Loucy (cell line): ENCODE results near the gene ATXN2.
"Not testable (repeated sequence)": the region's sequence is repeated elsewhere in the genome, so short reads cannot be mapped to it uniquely, and the experiment has no call there.

ENCODE experiments used
- H2AFZ ChIP-seq: fragments of 200-600 bp; sonication (generic); 2 replicates; pipeline ENCODE4 v1.6.0; 2016; ENCODE audit warnings: antibody characterized with exemption, mild to moderate bottlenecking, low read length, moderate library complexity
- H3F3A ChIP-seq: fragments of 200-600 bp; 2 replicates; pipeline ENCODE4 v1.6.0; 2016; ENCODE audit warnings: antibody characterized with exemption, low read depth, mild to moderate bottlenecking
- H3K27me3 ChIP-seq: fragments of 200-600 bp; sonication (generic); 2 replicates; pipeline ENCODE4 v1.6.1; 2014; ENCODE audit warnings: low read length, mild to moderate bottlenecking; ENCODE audit not compliant: insufficient read depth, poor library complexity, severe bottlenecking
- H3K36me3 ChIP-seq: fragments of 200-600 bp; sonication (generic); 2 replicates; pipeline ENCODE4 v1.6.1; 2016; ENCODE audit warnings: low read length; ENCODE audit not compliant: insufficient read depth
- H3K4me1 ChIP-seq: fragments of 200-600 bp; sonication (generic); 2 replicates; pipeline ENCODE4 v1.5.1; 2014; ENCODE audit warnings: low read length, mild to moderate bottlenecking; ENCODE audit not compliant: insufficient read depth, poor library complexity, severe bottlenecking
- H3K4me2 ChIP-seq: fragments of 200-600 bp; sonication (generic); 2 replicates; pipeline ENCODE4 v1.6.0; 2014; ENCODE audit warnings: antibody characterized with exemption, low read length, low read depth, mild to moderate bottlenecking; ENCODE audit not compliant: poor library complexity, severe bottlenecking
- H3K4me3 ChIP-seq: fragments of 200-600 bp; sonication (generic); 2 replicates; pipeline ENCODE4 v1.5.1; 2014; ENCODE audit warnings: low read length, mild to moderate bottlenecking, mixed read lengths; ENCODE audit not compliant: poor library complexity, severe bottlenecking
- H3K79me2 ChIP-seq: fragments of 200-600 bp; sonication (generic); 2 replicates; pipeline ENCODE4 v1.6.1; 2014; ENCODE audit warnings: low read length; ENCODE audit not compliant: insufficient read depth
- H3K9ac ChIP-seq: fragments of 200-600 bp; sonication (generic); 2 replicates; pipeline ENCODE4 v1.6.0; 2014; ENCODE audit warnings: mild to moderate bottlenecking, low read depth, low read length, moderate library complexity; ENCODE audit not compliant: poor library complexity, severe bottlenecking
- H3K9me2 ChIP-seq: fragments of 200-600 bp; sonication (generic); replicated peaks from 2 replicates; pipeline ENCODE4 v1.6.1; 2016; ENCODE audit warnings: low read depth, low read length, mixed read lengths
- H3K9me3 ChIP-seq: fragments of 200-600 bp; sonication (generic); 2 replicates; pipeline ENCODE4 v1.6.1; 2014; ENCODE audit warnings: mild to moderate bottlenecking, antibody characterized with exemption, low read length, low read depth; ENCODE audit not compliant: insufficient read depth
- H4K20me1 ChIP-seq: fragments of 200-600 bp; sonication (generic); 2 replicates; pipeline ENCODE4 v1.6.0; 2014; ENCODE audit warnings: antibody characterized with exemption, low read length, mild to moderate bottlenecking; ENCODE audit not compliant: insufficient read depth, poor library complexity, severe bottlenecking
- EZH2phosphoT487 ChIP-seq: fragments of 200-600 bp; IDR thresholded peaks from 2 replicates; pipeline ENCODE4 v1.6.1; 2018; ENCODE audit warnings: antibody characterized with exemption, mild to moderate bottlenecking, moderate library complexity, borderline replicate concordance
- TF ChIP-seq, protein P1 (sequence below): fragments of 200-600 bp; sonication (generic); conservative IDR thresholded peaks from 2 replicates; pipeline ENCODE4 v1.5.1; 2014; ENCODE audit warnings: mild to moderate bottlenecking, antibody characterized with exemption, low read length

The ATXN2 gene

DNA sequence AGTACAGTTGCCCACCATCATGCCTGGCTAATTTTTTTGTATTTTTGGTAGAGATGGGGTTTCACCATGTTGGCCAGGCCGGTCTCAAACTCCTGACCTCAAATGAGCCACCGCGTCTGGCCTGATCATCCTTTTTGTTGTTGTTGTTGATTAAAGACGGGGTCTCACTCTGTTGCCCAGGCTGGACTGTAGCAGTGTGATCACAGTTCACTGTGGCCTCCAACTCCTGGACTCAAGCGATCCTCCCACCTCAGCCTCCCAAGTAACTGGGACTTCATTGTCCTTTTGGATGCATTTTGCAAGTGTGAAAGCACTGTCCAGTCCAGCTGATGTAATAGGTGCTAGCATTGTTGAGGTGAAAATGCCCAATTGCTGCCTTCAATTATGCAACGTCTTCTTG, 27.1 kb upstream of the ATXN2 start:
- Histone ChIP-seq H3K36me3 (no peaks in the 10 kb centered on the region), H3K9me3 (no peaks in the 10 kb centered on the region), H3K79me2 (no peaks in the 10 kb centered on the region), H3K4me1 (no peaks in the 10 kb centered on the region), H3K4me3 (no peak overlapping the region), H3F3A (no peaks in the 10 kb centered on the region), H3K4me2 (no peak overlapping the region), H2AFZ (no peak overlapping the region), H4K20me1 (no peaks in the 10 kb centered on the region), H3K27me3 (no peaks in the 10 kb centered on the region), H3K9ac (no peak overlapping the region), H3K9me2 (no peaks in the 10 kb centered on the region)
- TF ChIP-seq, protein P1, sequence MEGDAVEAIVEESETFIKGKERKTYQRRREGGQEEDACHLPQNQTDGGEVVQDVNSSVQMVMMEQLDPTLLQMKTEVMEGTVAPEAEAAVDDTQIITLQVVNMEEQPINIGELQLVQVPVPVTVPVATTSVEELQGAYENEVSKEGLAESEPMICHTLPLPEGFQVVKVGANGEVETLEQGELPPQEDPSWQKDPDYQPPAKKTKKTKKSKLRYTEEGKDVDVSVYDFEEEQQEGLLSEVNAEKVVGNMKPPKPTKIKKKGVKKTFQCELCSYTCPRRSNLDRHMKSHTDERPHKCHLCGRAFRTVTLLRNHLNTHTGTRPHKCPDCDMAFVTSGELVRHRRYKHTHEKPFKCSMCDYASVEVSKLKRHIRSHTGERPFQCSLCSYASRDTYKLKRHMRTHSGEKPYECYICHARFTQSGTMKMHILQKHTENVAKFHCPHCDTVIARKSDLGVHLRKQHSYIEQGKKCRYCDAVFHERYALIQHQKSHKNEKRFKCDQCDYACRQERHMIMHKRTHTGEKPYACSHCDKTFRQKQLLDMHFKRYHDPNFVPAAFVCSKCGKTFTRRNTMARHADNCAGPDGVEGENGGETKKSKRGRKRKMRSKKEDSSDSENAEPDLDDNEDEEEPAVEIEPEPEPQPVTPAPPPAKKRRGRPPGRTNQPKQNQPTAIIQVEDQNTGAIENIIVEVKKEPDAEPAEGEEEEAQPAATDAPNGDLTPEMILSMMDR = no peak
- no peak for TF ChIP-seq EZH2phosphoT487

DNA sequence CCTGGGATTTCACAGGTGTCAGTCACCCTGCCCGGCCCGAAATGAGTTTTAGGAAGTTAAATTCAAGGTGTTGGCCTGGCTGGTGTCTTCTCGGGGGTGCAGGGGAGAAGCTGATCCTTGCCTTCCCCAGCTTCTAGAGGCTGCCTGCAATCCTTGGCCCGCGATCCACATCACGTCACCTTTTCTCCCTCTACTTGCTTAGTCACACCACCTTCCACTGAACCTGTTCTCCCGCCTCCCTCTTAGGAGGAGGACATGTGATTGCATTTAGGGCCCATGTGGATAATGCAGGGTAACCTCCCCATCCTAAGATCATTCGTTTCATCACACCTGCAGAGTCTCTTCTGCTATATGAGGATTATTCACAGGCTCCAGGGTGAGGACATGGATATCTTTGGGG, 25.4 kb upstream of the ATXN2 start:
- no peaks in the 10 kb centered on the region for H3K27me3 ChIP-seq
- TF ChIP-seq EZH2phosphoT487 = no peak
- TF ChIP-seq, protein P1 = no peak
- H4K20me1 ChIP-seq = no peaks in the 10 kb centered on the region
- H3F3A ChIP-seq = no peaks in the 10 kb centered on the region
- H3K9me2 ChIP-seq = no peaks in the 10 kb centered on the region
- no peak overlapping the region for H3K4me2 ChIP-seq
- no peak overlapping the region for H3K9ac ChIP-seq
- H3K36me3 ChIP-seq = no peaks in the 10 kb centered on the region
- H2AFZ ChIP-seq = no peak overlapping the region
- H3K79me2 ChIP-seq = no peaks in the 10 kb centered on the region
- H3K9me3 ChIP-seq = no peaks in the 10 kb centered on the region
- H3K4me3 ChIP-seq = no peak overlapping the region
- H3K4me1 ChIP-seq = no peaks in the 10 kb centered on the region

DNA sequence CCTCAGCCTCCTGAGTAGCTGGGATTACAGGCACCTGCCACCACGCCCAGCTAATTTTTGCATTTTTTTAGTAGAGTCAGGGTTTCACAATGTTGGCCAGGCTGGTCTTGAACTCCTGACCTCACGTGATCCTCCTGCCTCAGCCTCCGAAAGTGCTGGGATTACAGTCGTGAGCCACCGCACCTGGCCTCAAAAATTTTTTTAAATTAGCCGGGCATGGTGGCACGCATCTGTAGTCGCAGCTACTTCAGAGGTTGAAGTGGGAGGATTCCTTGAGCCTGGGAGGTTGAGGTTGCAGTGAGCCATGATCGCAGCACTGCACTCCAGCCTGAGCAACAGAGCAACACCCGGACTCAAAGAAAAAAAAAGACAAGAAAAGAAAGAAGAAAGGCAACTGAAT, 18.7 kb upstream of the ATXN2 start:
- not testable (repeated sequence) for H3K27me3 ChIP-seq, H3K4me2 ChIP-seq, H3K79me2 ChIP-seq, H3F3A ChIP-seq, H4K20me1 ChIP-seq, H3K9me2 ChIP-seq, H3K36me3 ChIP-seq, H3K4me1 ChIP-seq, H3K9me3 ChIP-seq, H2AFZ ChIP-seq, H3K4me3 ChIP-seq, H3K9ac ChIP-seq

DNA sequence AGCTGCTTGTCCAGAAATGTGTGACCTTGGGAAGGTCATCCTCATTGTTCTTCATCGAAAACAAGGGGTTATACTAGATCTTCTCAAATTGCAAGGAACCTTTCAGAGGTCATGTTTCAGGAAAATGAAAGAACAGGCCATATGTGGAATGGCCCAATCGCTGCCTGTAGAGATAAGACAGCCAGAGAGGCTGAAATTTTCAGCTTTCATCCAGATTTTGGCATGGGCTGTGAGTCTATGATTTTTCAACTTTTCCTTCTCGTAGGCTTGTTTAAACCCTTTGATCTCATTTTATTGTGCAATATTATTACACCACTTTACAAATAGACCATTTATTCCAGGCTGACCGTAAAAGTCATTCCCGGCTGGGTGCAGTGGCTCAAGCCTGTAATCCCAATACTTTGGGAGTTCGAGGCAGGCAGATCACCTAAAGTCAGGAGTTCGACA, 17.1 kb upstream of the ATXN2 start:
- Histone ChIP-seq H3F3A (no peaks in the 10 kb centered on the region), H3K9me3 (no peaks in the 10 kb centered on the region), H4K20me1 (no peaks in the 10 kb centered on the region), H3K4me2 (no peak overlapping the region), H3K9ac (no peak overlapping the region), H2AFZ (no peak overlapping the region), H3K4me1 (no peaks in the 10 kb centered on the region), H3K79me2 (no peaks in the 10 kb centered on the region), H3K9me2 (no peaks in the 10 kb centered on the region), H3K27me3 (no peaks in the 10 kb centered on the region), H3K4me3 (no peak overlapping the region), H3K36me3 (no peaks in the 10 kb centered on the region)
- TF ChIP-seq EZH2phosphoT487 = no peak
- TF ChIP-seq, protein P1 = no peak
